GM23338 (cell line): Measurements from ENCODE around the gene HIVEP3. TPM values are rescaled to one million over a fixed set of nuclear protein-coding genes. Genes with fewer than 3 reads are reported as not detected.

Source experiments
- polyA plus RNA-seq: library from polyadenylated mRNA; unstranded; fragments of >200 nt; fragmentation: Nextera tagmentation; extraction: Ambion mirVana; gene quantifications from 2 replicates; pipeline ENCODE4 v1.2.1, GENCODE V29; 2016
- small RNA-seq: library from RNA; depleted of rRNA; stranded (forward); fragments of <200 nt; gene quantifications from one replicate; pipeline ENCODE3, GENCODE V24; 2014; ENCODE audit warnings: low replicate concordance
- total RNA-seq: library from RNA; depleted of rRNA; stranded (reverse); fragments of >200 nt; shearing (Covaris generic); gene quantifications from 2 replicates; pipeline ENCODE4 v1.2.3, GENCODE V29; 2014; rRNA removed

HIVEP3 gene
- total and polyA plus RNA-seq, 2 experiments from 2014 or later = 0.14 to 0.24 TPM

Small RNA genes lying within 50 kb of the gene (small RNA-seq; reads per million reads assigned to genes)
- not detected for gene RNA5SP45

Other genes with a start within 250 kb of the HIVEP3 start
- gene GUCA2B, start 234.5 kb upstream of the HIVEP3 start, total RNA-seq = not detected in 2 replicates
- gene GUCA2B, start 234.5 kb upstream of the HIVEP3 start, polyA plus RNA-seq = not detected in 2 replicates
- gene GUCA2A, start 245.8 kb upstream of the HIVEP3 start, total RNA-seq = not detected in 2 replicates
- gene GUCA2A, start 245.8 kb upstream of the HIVEP3 start, polyA plus RNA-seq = not detected in 2 replicates